Nephron (organoid): Measurements from ENCODE around the gene GTPBP3.

Source experiments
- H3K27ac Mint-ChIP-seq, 3 experiments: 2 replicates each; pipeline ENCODE4 v1.8.0; 2020; ENCODE audit warnings: mixed read lengths in 3 of 3, mild to moderate bottlenecking in 2 of 3, moderate library complexity in 1 of 3
- H3K27me3 Mint-ChIP-seq: 2 replicates; pipeline ENCODE4 v1.8.0; 2021; ENCODE audit warnings: low read depth, mild to moderate bottlenecking, moderate library complexity, mixed read lengths
- H3K36me3 Mint-ChIP-seq: 2 replicates; pipeline ENCODE4 v1.8.0; 2020; ENCODE audit warnings: low read depth, mixed read lengths
- H3K4me1 Mint-ChIP-seq: 2 replicates; pipeline ENCODE4 v1.8.0; 2020; ENCODE audit warnings: mixed read lengths
- H3K4me3 Mint-ChIP-seq, 3 experiments: 2 replicates each; pipeline ENCODE4 v1.8.0; 2020; ENCODE audit warnings: mild to moderate bottlenecking in 3 of 3, mixed read lengths in 3 of 3, moderate library complexity in 2 of 3
- H3K9me3 Mint-ChIP-seq: 2 replicates; pipeline ENCODE4 v1.8.0; 2020; ENCODE audit warnings: mixed read lengths
- TF ChIP-seq, protein P1 (sequence below), 3 experiments: fragments of 200-600 bp; sonication (generic); IDR thresholded peaks; one replicate each; pipeline ENCODE4 v1.5.0; 2021; ENCODE audit warnings: antibody characterized with exemption in 3 of 3; ENCODE audit not compliant: unreplicated experiment in 3 of 3

The GTPBP3 gene

DNA sequence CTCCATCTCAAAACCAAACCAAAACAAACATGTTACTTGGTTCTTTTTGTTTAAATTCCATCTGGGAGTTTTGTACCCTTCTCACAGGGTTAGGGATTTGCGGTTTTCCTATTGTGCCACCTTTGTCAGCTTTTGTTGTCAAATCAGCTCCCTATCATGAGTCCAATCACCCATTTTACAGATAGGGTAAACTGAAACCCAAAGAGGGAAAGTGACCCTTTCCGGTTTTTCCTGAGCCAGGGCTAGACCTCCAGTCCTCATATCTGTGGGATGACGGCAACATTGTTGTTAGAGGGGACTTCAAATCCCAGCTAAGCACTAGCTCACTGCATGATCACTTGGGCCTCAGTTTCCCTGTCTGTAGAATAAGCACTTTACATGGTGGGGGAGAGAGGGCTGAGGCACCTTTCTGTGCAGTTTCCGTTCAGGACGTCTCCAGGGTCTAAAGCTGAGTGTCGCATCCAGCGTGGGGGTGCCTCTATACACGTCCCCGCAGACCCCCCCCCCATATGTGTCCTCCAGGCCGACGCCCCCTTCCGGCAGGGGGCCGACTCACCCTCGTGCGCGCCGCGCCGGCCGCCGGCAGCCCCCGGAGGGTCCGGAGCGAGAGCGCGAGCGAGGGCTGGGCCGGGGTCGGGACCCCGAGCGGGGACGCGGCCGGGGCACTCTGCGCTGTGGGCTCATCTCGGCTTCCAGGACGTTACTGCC is 52.8 kb downstream of the GTPBP3 start:
- no peaks in the 10 kb centered on the region for H3K4me1 Mint-ChIP-seq
- H3K4me3 Mint-ChIP-seq: peak overlapping the region; percentile 88 to 94 (median 93)
- peak overlapping the region in 1 of 3 experiments; percentile 63 for H3K27ac Mint-ChIP-seq
- H3K36me3 Mint-ChIP-seq: no peaks in the 10 kb centered on the region
- peaks cover under 1% of the 10 kb centered on the region for H3K27me3 Mint-ChIP-seq
- peaks cover 6% of the 10 kb centered on the region for H3K9me3 Mint-ChIP-seq
- TF ChIP-seq, protein P1, sequence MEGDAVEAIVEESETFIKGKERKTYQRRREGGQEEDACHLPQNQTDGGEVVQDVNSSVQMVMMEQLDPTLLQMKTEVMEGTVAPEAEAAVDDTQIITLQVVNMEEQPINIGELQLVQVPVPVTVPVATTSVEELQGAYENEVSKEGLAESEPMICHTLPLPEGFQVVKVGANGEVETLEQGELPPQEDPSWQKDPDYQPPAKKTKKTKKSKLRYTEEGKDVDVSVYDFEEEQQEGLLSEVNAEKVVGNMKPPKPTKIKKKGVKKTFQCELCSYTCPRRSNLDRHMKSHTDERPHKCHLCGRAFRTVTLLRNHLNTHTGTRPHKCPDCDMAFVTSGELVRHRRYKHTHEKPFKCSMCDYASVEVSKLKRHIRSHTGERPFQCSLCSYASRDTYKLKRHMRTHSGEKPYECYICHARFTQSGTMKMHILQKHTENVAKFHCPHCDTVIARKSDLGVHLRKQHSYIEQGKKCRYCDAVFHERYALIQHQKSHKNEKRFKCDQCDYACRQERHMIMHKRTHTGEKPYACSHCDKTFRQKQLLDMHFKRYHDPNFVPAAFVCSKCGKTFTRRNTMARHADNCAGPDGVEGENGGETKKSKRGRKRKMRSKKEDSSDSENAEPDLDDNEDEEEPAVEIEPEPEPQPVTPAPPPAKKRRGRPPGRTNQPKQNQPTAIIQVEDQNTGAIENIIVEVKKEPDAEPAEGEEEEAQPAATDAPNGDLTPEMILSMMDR (IDR thresholded peaks at IDR 0.05; ENCODE audit: unreplicated experiment in 3 of 3): peak in 1 of 3 experiments; percentile 30

DNA sequence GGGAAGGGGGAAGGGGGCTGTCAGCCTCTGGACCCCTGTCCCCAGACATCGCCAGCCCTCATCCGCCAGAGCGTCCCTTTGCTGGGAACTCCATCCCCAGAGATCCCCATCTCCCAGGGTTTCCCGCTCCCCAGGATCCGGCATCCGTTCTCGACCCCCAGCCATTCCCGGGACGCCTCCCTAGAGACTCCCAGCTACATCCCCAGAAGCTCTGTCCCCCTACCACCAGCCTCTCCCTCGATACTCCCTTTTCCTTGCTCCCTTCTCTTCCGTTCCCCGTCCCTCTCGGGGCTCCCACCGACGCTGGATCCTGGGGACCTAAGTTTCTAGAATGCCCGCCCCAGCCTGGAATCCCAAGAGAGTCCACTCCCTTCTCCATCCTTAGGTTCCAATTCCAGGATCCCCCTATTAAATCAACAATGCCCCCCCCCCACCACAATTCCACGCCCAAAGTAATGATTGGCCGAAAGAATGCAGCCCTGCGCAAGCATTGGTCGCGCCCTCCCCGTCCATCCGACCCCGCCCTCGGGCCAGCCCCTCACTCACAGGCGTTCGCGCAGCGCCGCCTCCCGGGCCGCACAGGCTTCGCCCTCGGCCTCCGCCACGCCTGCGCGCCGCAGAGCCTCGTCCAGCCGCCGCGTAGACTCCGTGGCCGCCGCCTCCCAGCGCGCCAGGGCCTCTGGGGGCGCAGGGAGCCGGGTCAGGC is 53.5 kb downstream of the GTPBP3 start:
- Mint-ChIP-seq H3K27ac (peak overlapping the region in 2 of 3 experiments; percentile 45 to 63), H3K9me3 (peaks cover 6% of the 10 kb centered on the region), H3K4me1 (no peaks in the 10 kb centered on the region), H3K4me3 (peak overlapping the region; percentile 88 to 94 (median 93)), H3K27me3 (no peaks in the 10 kb centered on the region), H3K36me3 (no peaks in the 10 kb centered on the region)
- TF ChIP-seq, protein P1 (IDR thresholded peaks at IDR 0.05; ENCODE audit: unreplicated experiment in 3 of 3): peak; percentile 68 to 84 (median 78)

DNA sequence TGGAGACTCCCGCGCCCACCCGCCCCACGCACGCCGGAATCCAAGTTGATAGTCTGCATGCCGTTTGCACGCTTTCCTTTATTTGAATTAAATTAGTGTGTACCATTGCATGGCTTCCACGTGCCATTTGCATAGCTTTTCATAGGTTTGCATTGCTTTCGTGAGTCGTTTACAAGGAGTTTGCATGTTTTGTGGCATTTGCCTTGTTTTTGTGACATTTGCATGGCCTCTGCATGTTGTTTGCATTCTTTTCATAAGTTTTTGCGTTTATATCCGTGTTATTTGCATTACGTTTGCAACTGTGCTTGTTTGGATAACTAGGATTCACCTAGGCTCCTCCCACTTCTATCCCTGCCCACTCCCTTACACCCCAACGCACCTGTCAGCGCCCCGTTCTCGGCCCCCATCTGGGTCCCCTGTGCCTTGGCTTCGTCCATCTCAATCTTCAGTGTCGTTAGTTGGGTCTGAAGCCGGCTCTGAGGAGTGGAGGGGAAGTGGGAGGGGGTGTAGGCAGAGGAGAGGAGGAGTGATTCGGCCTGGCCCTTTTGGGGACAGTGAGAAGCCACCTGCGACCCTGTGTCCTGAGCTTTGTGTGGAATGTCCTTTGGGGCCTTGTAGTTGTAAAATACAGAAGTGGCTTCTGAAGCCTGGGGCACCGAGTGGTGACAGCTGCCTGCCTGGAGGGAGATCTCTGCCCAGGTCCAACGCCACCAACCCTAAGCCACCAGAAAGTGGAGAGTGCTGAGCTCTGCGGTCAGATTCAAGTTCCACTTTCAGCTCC is 54.2 kb downstream of the GTPBP3 start:
- Mint-ChIP-seq H3K4me1 (no peaks in the 10 kb centered on the region), H3K27me3 (no peaks in the 10 kb centered on the region), H3K4me3 (peak overlapping the region; percentile 69 to 83 (median 81)), H3K27ac (peak overlapping the region in 2 of 3 experiments; percentile 27 to 57), H3K9me3 (peaks cover 6% of the 10 kb centered on the region), H3K36me3 (no peaks in the 10 kb centered on the region)
- TF ChIP-seq, protein P1 (IDR thresholded peaks at IDR 0.05; ENCODE audit: unreplicated experiment in 3 of 3): no peak
